DMS79 treated with DMSO at 0.1 percent for 48 hours (cell line): Measurements from ENCODE around the gene RNASET2.
A peak's percentile ranks its signal among the peaks of the same experiment; 100 is the strongest.

Experiments used
- DNase-seq: peaks from one replicate; lab custom pipeline; 2025; lab: John Stamatoyannopoulos, UW

RNASET2 gene

GRCh38 chr6:166956444-166957086 lies at the start of gene RNASET2:
TSS of gene RNASET2 (minus strand) at chr6:166956550. CDS start at chr6:166956182, 368 bp downstream.
- DNase-seq, result peak; percentile 62

- DNase-seq, result no peak
These were observed 49.2 kb upstream of the RNASET2 start for GRCh38 chr6:167005350-167006159.

DNA sequence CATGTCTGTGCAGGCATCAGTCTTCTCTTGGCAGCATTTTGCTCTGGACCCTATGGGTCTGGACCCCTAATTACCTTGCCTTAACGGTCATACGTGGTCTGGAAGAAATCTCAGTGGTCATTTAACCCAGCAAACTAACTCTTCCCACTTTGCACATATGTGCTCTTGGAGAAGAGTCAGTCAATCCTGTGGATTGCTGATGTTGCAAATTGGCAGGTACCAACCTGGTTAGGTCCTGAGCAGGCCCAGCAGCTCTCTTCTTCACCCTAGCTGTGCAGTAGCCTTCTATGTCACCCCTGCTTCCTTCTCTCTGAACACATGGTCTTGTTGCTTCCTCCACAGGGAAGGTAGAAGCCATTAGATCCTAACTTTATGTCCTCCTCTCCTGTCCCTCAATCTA lies 44.4 kb upstream of the RNASET2 start:
- DNase-seq, result no peak

DNA sequence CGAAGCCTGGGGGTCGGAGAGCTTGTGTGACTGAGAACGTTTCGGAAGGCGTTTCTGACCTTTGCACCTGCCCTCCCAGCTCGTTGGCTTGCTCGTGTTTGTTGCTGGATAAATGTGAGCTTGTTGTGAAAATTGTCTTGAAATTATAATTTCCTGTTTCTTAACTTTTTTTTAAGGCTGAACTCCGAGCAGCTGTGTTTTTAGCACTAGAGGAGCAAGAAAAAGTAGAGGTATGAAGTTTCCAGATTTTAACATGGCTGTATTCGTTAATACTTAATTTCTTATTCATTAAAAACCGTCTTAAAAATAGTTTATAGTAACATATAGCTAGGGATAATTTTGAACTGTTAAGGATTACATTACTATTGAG lies 43.5 kb upstream of the RNASET2 start:
- DNase-seq, result no peak

DNA sequence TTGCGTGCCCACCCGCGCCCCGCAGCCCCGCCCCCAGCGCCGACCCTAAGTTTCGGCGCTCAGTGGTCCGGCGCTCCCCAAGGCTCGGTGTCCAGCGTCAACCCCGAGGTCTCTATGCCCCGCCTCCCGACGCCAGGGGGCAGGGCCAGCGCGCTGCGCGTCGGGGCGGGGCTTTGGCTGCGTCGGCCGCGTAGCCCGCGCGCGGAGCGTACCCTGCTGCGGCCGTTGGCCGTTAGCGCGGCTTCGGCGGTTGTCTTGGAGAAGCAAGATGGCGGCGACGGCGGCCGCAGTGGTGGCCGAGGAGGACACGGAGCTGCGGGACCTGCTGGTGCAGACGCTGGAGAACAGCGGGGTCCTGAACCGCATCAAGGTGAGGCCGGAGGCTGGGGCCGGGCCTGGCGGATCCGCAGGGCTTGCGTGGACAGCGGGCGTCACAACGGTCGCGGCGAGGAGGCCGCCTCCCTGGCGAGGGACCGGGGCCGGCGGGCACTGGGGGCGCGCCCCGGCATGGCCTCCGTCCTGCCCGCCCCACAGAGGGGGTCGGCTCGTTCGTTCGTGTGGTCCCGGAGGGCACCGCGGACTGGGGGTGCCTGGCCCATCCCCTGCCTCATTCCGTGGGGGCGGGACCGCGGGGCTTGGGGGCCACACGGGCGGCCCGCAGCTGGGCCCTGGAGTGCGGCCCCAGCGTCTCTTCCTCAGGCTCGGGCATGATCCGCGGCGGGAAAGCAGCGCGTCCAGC lies 43.0 kb upstream of the RNASET2 start, which contains the start of gene CEP43:
Gene CEP43, plus strand, starts transcription at position 253 of the 739 bp plus-strand sequence. Its CDS starts 16 bp downstream, at position 269.
- peak; percentile 86 for DNase-seq

DNA sequence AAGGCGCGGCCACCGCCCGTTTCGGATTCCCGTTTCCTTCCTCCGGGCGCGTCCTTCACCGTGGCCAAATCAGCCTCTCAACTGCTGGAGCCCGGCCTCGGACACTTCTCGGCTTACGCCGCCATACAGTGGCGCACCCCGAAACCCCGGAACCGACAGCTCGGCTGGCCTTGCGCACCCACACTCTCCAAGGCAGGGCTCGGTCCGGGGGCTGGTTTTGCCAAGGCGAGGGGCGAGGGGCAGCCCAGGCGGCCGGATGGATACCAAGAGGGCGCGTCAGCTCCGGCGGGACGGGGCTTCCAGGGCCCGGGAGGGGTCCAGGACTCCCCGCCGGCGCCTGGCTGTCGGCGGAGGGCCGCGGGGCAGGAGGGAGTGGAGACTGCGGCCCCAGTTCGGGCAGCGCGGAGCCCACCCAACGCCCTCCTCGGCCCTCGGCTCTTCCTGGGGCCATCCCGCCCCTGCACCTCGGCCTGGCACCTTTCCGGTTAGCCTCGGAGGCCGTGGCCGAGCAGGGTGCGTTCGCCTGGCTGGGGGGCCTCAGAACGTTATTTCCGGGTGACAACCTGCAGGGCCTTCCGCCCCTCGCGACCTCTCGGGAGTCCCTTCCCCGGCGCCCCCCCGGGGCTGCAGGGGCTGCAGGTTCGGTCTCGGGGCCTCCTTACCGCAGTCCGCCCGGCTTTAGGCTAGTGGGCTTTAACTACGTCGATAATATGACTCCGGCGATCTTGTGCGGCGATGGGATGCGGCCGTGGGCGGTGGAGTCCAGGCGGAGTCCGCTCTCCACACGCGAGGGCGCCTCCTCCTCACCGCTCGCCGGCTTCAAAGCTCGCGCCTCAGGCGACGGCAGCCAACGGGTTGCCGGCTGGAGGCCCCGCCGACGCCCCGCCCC lies 42.1 kb upstream of the RNASET2 start:
- no peak for DNase-seq

DNA sequence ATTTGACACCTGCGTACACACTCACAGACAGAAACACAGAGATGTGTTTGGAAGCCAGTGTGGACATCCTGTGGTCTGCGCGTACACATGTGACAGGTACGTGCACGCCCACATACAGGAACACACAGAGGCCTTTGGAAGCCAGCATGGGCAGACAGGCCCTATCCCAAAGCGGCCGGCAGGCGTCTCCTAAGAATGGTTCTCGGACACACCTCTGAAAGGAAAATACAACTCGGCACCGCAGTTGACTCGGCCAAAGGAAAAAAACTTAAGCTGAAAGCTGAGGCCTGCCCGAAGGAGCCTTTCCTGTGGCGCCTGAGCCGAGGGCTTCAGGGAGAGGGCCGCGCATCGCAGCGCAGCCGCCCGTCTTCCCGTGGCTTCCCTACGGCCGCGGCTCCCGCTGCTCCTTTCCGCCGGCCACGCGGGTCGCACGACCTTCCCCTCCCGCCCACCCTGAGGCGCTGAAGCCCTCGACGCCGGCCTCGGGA lies 41.5 kb upstream of the RNASET2 start:
- peak; percentile 48 for DNase-seq

DNA sequence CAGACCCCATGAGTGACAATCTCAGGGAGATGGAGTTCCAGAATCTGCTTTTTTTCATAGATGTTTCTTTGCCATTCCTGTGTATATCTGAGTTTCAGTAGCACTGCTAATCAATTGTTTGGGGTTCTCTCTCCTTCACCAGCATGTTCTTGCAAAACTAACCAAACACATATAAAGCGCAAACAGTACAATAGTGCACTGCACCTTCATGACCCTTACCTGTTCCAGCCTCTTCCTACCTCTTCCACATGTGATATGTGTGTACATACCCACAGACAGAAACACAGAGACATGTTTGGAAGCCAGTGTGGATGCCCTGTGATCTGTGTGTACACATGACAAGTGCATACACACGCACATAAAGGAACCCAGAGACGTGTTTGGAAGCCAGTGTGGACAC lies 41.0 kb upstream of the RNASET2 start:
- DNase-seq, result no peak

- no peak for DNase-seq
These were observed 40.1 kb upstream of the RNASET2 start for GRCh38 chr6:166996406-166996805.

DNA sequence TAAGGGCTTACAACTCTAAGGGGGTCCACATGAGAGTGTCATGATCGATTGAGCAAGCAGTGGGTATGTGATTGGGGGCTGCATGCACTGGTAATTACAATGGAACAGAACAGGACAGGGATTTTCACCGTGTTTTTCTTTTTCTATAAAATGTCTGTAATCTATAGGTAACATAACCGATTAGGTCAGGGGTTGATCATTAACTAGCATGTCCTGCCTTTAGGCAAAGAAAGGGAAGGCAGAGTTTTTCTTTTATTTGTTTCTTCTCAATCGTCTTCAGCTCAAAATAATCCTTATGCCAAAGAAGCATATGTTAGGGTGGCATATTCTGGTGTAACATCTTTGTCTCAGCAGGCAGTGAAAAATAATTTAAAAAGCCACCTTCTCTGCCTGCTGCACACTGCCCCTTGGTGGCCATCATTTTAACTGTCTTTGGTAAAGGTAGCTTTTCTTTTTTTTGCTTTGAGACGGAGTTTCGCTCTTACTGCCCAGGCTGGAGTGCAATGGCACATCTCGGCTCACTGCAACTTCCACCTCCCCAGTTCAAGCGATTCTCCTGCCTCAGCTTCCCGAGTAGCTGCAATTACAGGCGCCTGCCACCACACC lies 33.2 kb upstream of the RNASET2 start:
- peak; percentile 6 for DNase-seq

GRCh38 chr6:166988674-166989201 lies 32.4 kb upstream of the RNASET2 start:
- DNase-seq, result no peak

- DNase-seq, result no peak
These were observed 31.6 kb upstream of the RNASET2 start for GRCh38 chr6:166987930-166988329.

- DNase-seq, result no peak
These were observed 31.1 kb upstream of the RNASET2 start for GRCh38 chr6:166987448-166987847.

DNA sequence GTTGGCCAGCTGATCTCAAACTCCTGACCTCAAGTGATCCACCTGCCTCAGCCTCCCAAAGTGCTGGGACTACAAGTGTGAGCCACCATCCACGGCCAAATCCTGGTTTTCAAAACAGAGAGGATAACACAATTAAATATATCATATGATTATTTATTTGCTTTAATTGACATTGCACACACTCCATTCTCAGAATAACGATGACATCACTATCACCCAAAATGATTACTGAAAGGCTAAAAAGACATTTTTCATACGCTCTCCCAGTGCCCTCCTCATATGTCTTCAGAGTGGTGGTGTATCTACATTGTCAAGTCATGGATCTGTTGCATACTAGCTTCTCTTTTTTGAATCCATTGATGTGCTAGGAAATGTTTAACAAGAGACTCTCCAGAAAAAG lies 24.4 kb upstream of the RNASET2 start:
- DNase-seq, result no peak

DNA sequence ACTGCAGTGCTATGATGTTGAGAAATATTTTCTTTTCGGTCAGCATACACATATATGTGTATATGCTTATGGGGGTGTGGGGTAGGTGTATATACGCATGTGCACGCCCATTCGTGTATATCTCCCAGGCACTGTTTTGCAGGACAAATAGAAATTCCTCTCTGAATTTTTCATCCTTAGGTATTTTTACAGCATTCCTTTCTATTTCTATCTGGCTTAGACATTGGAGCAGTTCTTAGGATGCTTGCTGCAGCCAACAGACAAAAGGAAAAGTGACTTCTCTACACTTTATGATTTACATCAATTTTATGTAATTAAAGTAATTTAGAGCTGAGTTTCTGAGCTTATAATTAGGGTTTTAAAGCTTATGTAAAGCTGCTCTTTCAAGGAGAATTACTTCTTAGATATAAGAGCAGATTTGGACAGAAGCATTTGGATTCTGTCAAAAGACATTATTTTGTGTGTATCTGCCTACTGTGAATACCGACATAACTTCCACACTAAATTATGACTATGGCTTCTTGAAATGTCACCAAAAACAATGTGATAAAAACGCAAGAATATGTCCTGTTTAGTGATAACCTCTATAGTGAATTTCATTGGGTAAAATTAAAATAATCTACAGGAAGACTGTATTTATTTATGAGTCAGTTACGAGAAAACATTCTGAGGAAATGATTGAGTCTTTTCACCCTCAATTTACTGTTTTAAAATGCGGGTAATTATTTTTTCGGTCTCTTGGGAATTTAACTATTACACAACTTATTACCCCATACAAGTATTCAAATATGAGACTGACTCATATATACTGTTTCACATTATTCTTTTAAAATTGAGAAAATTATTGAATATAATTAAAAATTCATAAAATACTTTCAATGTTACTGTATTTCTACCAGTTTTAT lies 21.5 kb upstream of the RNASET2 start:
- no peak for DNase-seq

- no peak for DNase-seq
These were observed 20.3 kb upstream of the RNASET2 start for GRCh38 chr6:166976636-166977035.

GRCh38 chr6:166972101-166972500 lies 15.8 kb upstream of the RNASET2 start:
- no peak for DNase-seq

GRCh38 chr6:166971271-166971670 lies 14.9 kb upstream of the RNASET2 start:
- no peak for DNase-seq

GRCh38 chr6:166970776-166971175 lies 14.4 kb upstream of the RNASET2 start:
- DNase-seq, result no peak

DNA sequence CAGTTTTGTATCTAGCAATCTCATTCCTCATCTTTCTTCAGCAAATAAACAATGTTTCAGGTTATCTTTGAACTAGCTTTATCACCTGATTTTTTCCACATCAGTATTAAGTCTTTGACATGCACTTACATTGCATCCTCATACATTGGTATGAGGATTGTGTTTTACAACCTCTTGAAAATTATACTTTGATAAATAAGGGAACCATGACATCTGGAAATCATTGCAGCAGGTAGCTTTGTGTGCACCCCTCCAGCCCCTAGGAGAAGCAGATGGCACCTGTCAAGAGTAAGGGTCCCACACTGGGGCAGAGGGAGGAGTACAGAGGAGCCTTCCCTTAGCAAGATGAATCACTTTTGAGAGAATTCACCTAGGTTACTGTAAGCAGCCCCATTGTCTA lies 13.7 kb upstream of the RNASET2 start:
- DNase-seq, result no peak
